Measurements from ENCODE around the gene OLFM2. TPM values are rescaled to one million over a fixed set of nuclear protein-coding genes. Genes with fewer than 3 reads are reported as not detected.

The OLFM2 gene
- 42.1 TPM for polyA plus RNA-seq (2013, experiment 1 of 2)
- 41.1 TPM for polyA plus RNA-seq (2013, experiment 2 of 2)

GRCh38 chr19:9936326-9937000 lies at the start of gene OLFM2:
Gene OLFM2 (minus strand): TSS chr19:9936515. CDS start chr19:9936366, 149 bp downstream.
- H3K9ac ChIP-seq (ENCODE audit: low read length), result peak within 1 kb of the TSS; percentile 77
- H3K4me2 ChIP-seq (ENCODE audit: low read length), result peak within 1 kb of the TSS; percentile 83
- H3K56ac ChIP-seq (ENCODE audit: low read length), result peak within 1 kb of the TSS; percentile 93
- no peak within 1 kb of the TSS for H2BK5ac ChIP-seq (ENCODE audit: low read length)
- H3K23ac ChIP-seq (ENCODE audit: low read length), result peak within 1 kb of the TSS; percentile 97
- H4K8ac ChIP-seq (ENCODE audit: low read depth, low read length), result no peak within 1 kb of the TSS
- H2BK120ac ChIP-seq (ENCODE audit: low read depth, low read length), result peak within 1 kb of the TSS; percentile 65
- peaks cover 8% of the 10 kb centered on the region for H3K4me1 ChIP-seq (ENCODE audit: control insufficient read depth, low read depth, low read length)
- H3K18ac ChIP-seq (ENCODE audit: low read length), result peak within 1 kb of the TSS; percentile 86
- no peak within 1 kb of the TSS for H4K5ac ChIP-seq (ENCODE audit: low read length)
- H2AK5ac ChIP-seq (ENCODE audit: low read length), result no peak within 1 kb of the TSS
- peak; percentile 53 for DNase-seq
- peak within 1 kb of the TSS; percentile 46 for H3K4me3 ChIP-seq (ENCODE audit: low read length)
- WGBS (ENCODE audit: extremely low coverage, insufficient coverage, low lambda C conversion rate), result no CpG with 5 or more reads among the region's 62 CpGs
- no peaks in the 10 kb centered on the region for H3K27me3 ChIP-seq (ENCODE audit: insufficient read depth, low read length, poor library complexity)
- H2BK15ac ChIP-seq (replicated peaks; ENCODE audit: low read depth), result no peak within 1 kb of the TSS
- H3K36me3 ChIP-seq (ENCODE audit: control insufficient read depth, insufficient read depth, low read length), result no peaks in the 10 kb centered on the region
- no peaks in the 10 kb centered on the region for H3K79me2 ChIP-seq (ENCODE audit: control insufficient read depth, insufficient read depth, low read length)
- H3K79me1 ChIP-seq (ENCODE audit: low read length), result no peaks in the 10 kb centered on the region
- no peak within 1 kb of the TSS for H3K27ac ChIP-seq (ENCODE audit: low read depth, low read length)
- peak within 1 kb of the TSS; percentile 83 for H3K4ac ChIP-seq (ENCODE audit: low read depth, low read length)

GRCh38 chr19:9981406-9982260 lies 45.3 kb upstream of the OLFM2 start:
- Histone ChIP-seq H3K4me2 (ENCODE audit: low read length) (no peak overlapping the region), H3K79me1 (ENCODE audit: low read length) (no peaks in the 10 kb centered on the region), H2BK15ac (replicated peaks; ENCODE audit: low read depth) (no peak overlapping the region), H3K56ac (ENCODE audit: low read length) (no peak overlapping the region), H3K36me3 (ENCODE audit: control insufficient read depth, insufficient read depth, low read length) (no peaks in the 10 kb centered on the region), H3K23ac (ENCODE audit: low read length) (no peak overlapping the region), H4K8ac (ENCODE audit: low read depth, low read length) (no peak overlapping the region), H3K18ac (ENCODE audit: low read length) (no peak overlapping the region), H2AK5ac (ENCODE audit: low read length) (no peak overlapping the region), H4K5ac (ENCODE audit: low read length) (no peak overlapping the region), H3K4me1 (ENCODE audit: control insufficient read depth, low read depth, low read length) (no peaks in the 10 kb centered on the region), H3K27ac (ENCODE audit: low read depth, low read length) (no peak overlapping the region), H2BK120ac (ENCODE audit: low read depth, low read length) (no peak overlapping the region), H2BK5ac (ENCODE audit: low read length) (no peak overlapping the region), H3K27me3 (ENCODE audit: insufficient read depth, low read length, poor library complexity) (no peaks in the 10 kb centered on the region), H3K4me3 (ENCODE audit: low read length) (no peak overlapping the region), H3K4ac (ENCODE audit: low read depth, low read length) (no peak overlapping the region), H3K79me2 (ENCODE audit: control insufficient read depth, insufficient read depth, low read length) (no peaks in the 10 kb centered on the region), H3K9ac (ENCODE audit: low read length) (no peak overlapping the region)
- no CpG with 5 or more reads among the region's 8 CpGs for WGBS (ENCODE audit: extremely low coverage, insufficient coverage, low lambda C conversion rate)
- no peak for DNase-seq

- Histone ChIP-seq H3K56ac (ENCODE audit: low read length) (no peak overlapping the region), H2BK120ac (ENCODE audit: low read depth, low read length) (no peak overlapping the region), H2BK15ac (replicated peaks; ENCODE audit: low read depth) (no peak overlapping the region), H3K36me3 (ENCODE audit: control insufficient read depth, insufficient read depth, low read length) (no peaks in the 10 kb centered on the region), H3K4me1 (ENCODE audit: control insufficient read depth, low read depth, low read length) (no peaks in the 10 kb centered on the region), H3K27me3 (ENCODE audit: insufficient read depth, low read length, poor library complexity) (no peaks in the 10 kb centered on the region), H3K27ac (ENCODE audit: low read depth, low read length) (no peak overlapping the region), H4K5ac (ENCODE audit: low read length) (no peak overlapping the region), H3K4ac (ENCODE audit: low read depth, low read length) (no peak overlapping the region), H2AK5ac (ENCODE audit: low read length) (no peak overlapping the region), H2BK5ac (ENCODE audit: low read length) (no peak overlapping the region), H3K4me2 (ENCODE audit: low read length) (no peak overlapping the region), H3K79me1 (ENCODE audit: low read length) (no peaks in the 10 kb centered on the region), H3K79me2 (ENCODE audit: control insufficient read depth, insufficient read depth, low read length) (no peaks in the 10 kb centered on the region), H3K23ac (ENCODE audit: low read length) (no peak overlapping the region), H3K18ac (ENCODE audit: low read length) (no peak overlapping the region), H3K9ac (ENCODE audit: low read length) (no peak overlapping the region), H3K4me3 (ENCODE audit: low read length) (no peak overlapping the region), H4K8ac (ENCODE audit: low read depth, low read length) (no peak overlapping the region)
- 75% methylated on average over 4 of the region's 6 CpGs for WGBS (ENCODE audit: extremely low coverage, insufficient coverage, low lambda C conversion rate)
- no peak for DNase-seq
Observed at GRCh38 chr19:9972103-9972502, 35.8 kb upstream of the OLFM2 start.

GRCh38 chr19:9971166-9971897 lies 35.0 kb upstream of the OLFM2 start:
- Histone ChIP-seq H3K4me1 (ENCODE audit: control insufficient read depth, low read depth, low read length) (no peaks in the 10 kb centered on the region), H2BK120ac (ENCODE audit: low read depth, low read length) (no peak overlapping the region), H3K27ac (ENCODE audit: low read depth, low read length) (no peak overlapping the region), H3K79me1 (ENCODE audit: low read length) (no peaks in the 10 kb centered on the region), H2BK5ac (ENCODE audit: low read length) (no peak overlapping the region), H3K4me3 (ENCODE audit: low read length) (no peak overlapping the region), H3K56ac (ENCODE audit: low read length) (no peak overlapping the region), H3K4ac (ENCODE audit: low read depth, low read length) (no peak overlapping the region), H3K18ac (ENCODE audit: low read length) (no peak overlapping the region), H4K8ac (ENCODE audit: low read depth, low read length) (no peak overlapping the region), H4K5ac (ENCODE audit: low read length) (no peak overlapping the region), H3K36me3 (ENCODE audit: control insufficient read depth, insufficient read depth, low read length) (no peaks in the 10 kb centered on the region), H3K23ac (ENCODE audit: low read length) (no peak overlapping the region), H3K9ac (ENCODE audit: low read length) (no peak overlapping the region), H3K27me3 (ENCODE audit: insufficient read depth, low read length, poor library complexity) (peaks cover 2% of the 10 kb centered on the region), H3K79me2 (ENCODE audit: control insufficient read depth, insufficient read depth, low read length) (no peaks in the 10 kb centered on the region), H2AK5ac (ENCODE audit: low read length) (no peak overlapping the region), H2BK15ac (replicated peaks; ENCODE audit: low read depth) (no peak overlapping the region), H3K4me2 (ENCODE audit: low read length) (no peak overlapping the region)
- no peak for DNase-seq
- WGBS (ENCODE audit: extremely low coverage, insufficient coverage, low lambda C conversion rate), result no CpG with 5 or more reads among the region's 15 CpGs

- no peak overlapping the region for H2AK5ac ChIP-seq (ENCODE audit: low read length)
- H3K18ac ChIP-seq (ENCODE audit: low read length), result no peak overlapping the region
- H3K36me3 ChIP-seq (ENCODE audit: control insufficient read depth, insufficient read depth, low read length), result no peaks in the 10 kb centered on the region
- no peak overlapping the region for H3K27ac ChIP-seq (ENCODE audit: low read depth, low read length)
- H3K4me1 ChIP-seq (ENCODE audit: control insufficient read depth, low read depth, low read length), result no peaks in the 10 kb centered on the region
- H2BK15ac ChIP-seq (replicated peaks; ENCODE audit: low read depth), result no peak overlapping the region
- no peak for DNase-seq
- no peak overlapping the region for H4K8ac ChIP-seq (ENCODE audit: low read depth, low read length)
- no peak overlapping the region for H3K56ac ChIP-seq (ENCODE audit: low read length)
- WGBS (ENCODE audit: extremely low coverage, insufficient coverage, low lambda C conversion rate), result no CpG with 5 or more reads among the region's 8 CpGs
- no peak overlapping the region for H2BK5ac ChIP-seq (ENCODE audit: low read length)
- H4K5ac ChIP-seq (ENCODE audit: low read length), result no peak overlapping the region
- no peak overlapping the region for H2BK120ac ChIP-seq (ENCODE audit: low read depth, low read length)
- no peaks in the 10 kb centered on the region for H3K79me2 ChIP-seq (ENCODE audit: control insufficient read depth, insufficient read depth, low read length)
- no peaks in the 10 kb centered on the region for H3K79me1 ChIP-seq (ENCODE audit: low read length)
- no peak overlapping the region for H3K4me2 ChIP-seq (ENCODE audit: low read length)
- H3K9ac ChIP-seq (ENCODE audit: low read length), result no peak overlapping the region
- H3K4ac ChIP-seq (ENCODE audit: low read depth, low read length), result no peak overlapping the region
- H3K23ac ChIP-seq (ENCODE audit: low read length), result no peak overlapping the region
- H3K4me3 ChIP-seq (ENCODE audit: low read length), result no peak overlapping the region
- peaks cover 7% of the 10 kb centered on the region for H3K27me3 ChIP-seq (ENCODE audit: insufficient read depth, low read length, poor library complexity)
Observed at GRCh38 chr19:9970481-9970880, 34.2 kb upstream of the OLFM2 start.
